Measurements from ENCODE around the gene SLC37A4. TPM values are rescaled to one million over a fixed set of nuclear protein-coding genes. Genes with fewer than 3 reads are reported as not detected.

SLC37A4 gene
- total and polyA plus RNA-seq, 2 of the 8 experiments (the other 6 are each of a cell fraction or from before 2014, with no cell fraction given) = 35.1 to 91.9 TPM

GRCh38 chr11:119025541-119025940 lies 5.1 kb downstream of the SLC37A4 start:
- Histone ChIP-seq H3K4ac (replicated peaks; ENCODE audit: insufficient read length, low read depth, low read length) (no peak overlapping the region), H3K23ac (ENCODE audit: insufficient read length) (no peak overlapping the region), H3K79me1 (ENCODE audit: low read depth, low read length) (peaks cover 15% of the 10 kb centered on the region), H2BK12ac (ENCODE audit: low read depth, low read length) (no peak overlapping the region), H4K20me1 (replicated peaks in 1 of 2; ENCODE audit: control insufficient read depth in 1 of 2, insufficient read depth in 2 of 2, low read length in 2 of 2) (peaks cover 3 to 17% of the 10 kb centered on the region in 2 experiments), H4K5ac (ENCODE audit: insufficient read length, low read depth, low read length) (no peak overlapping the region), H3K23me2 (ENCODE audit: low read depth, low read length) (peaks cover 7% of the 10 kb centered on the region; the same call in 1 of the 2 replicates), H3K27me3 (replicated peaks in 1 of 4; ENCODE audit: control insufficient read depth in 3 of 4, extremely low read depth in 1 of 4, insufficient read depth in 3 of 4, low read length in 3 of 4) (no peaks in the 10 kb centered on the region), H2BK5ac (ENCODE audit: low read depth, low read length) (no peak overlapping the region), H4K8ac (ENCODE audit: extremely low read depth, insufficient read depth, low read length) (no peak overlapping the region), H2AFZ (ENCODE audit: low read length) (no peak overlapping the region), H2AK5ac (ENCODE audit: low read depth, low read length) (no peak overlapping the region), H3K4me1 (replicated peaks in 1 of 4; ENCODE audit: control insufficient read depth in 3 of 4, insufficient read depth in 4 of 4, low read length in 3 of 4) (peaks cover 6 to 13% (median 10%) of the 10 kb centered on the region in 4 experiments), H2BK120ac (replicated peaks; ENCODE audit: low read depth, low read length) (no peak overlapping the region), H3K4me2 (ENCODE audit: insufficient read depth in 1 of 2, low read depth in 2 of 2, low read length in 2 of 2) (no peak overlapping the region), H2BK20ac (ENCODE audit: low read length) (no peak overlapping the region), H3K4me3 (ENCODE audit: extremely low read depth in 1 of 4, insufficient read depth in 2 of 4, low read depth in 3 of 4, low read length in 4 of 4) (no peak overlapping the region), H3K79me2 (ENCODE audit: control insufficient read depth in 1 of 2, insufficient read depth in 2 of 2, low read length in 2 of 2) (peaks cover 0 to 29% of the 10 kb centered on the region in 2 experiments; a peak in 2 of 4 replicates), H3K27ac (ENCODE audit: low read depth, low read length) (no peak overlapping the region), H3K56ac (replicated peaks; ENCODE audit: insufficient read length, low read depth, low read length) (no peak overlapping the region), H3K36me3 (ENCODE audit: control insufficient read depth in 2 of 4, insufficient read depth in 4 of 4, low read length in 3 of 4) (peaks cover 14 to 66% (median 37%) of the 10 kb centered on the region in 4 experiments), H4K91ac (replicated peaks; ENCODE audit: insufficient read length, low read length) (no peak overlapping the region), H3K14ac (ENCODE audit: insufficient read length) (no peak overlapping the region), H3K18ac (ENCODE audit: extremely low read depth, low read length) (no peak overlapping the region), H3K9ac (replicated peaks in 1 of 4; ENCODE audit: extremely low read depth in 1 of 4, low read depth in 3 of 4, low read length in 3 of 4) (0 out of 7 replicates have a peak overlapping the region, but pooled peaks of 1 of the 4 experiments have one; percentile 7), H2BK15ac (ENCODE audit: low read length) (no peak overlapping the region), H3K9me3 (ENCODE audit: insufficient read depth in 2 of 2, low read depth in 1 of 2, low read length in 1 of 2) (no peaks in the 10 kb centered on the region)
- no peak for FAIRE-seq
- DNase-seq (ENCODE audit: low read depth in 1 of 2, low spot score in 2 of 2) = no peak
- ChIA-PET POLR2A (ENCODE audit: partially characterized antibody) (interaction anchor here (0.7 to 9.7 kb wide), 10 partner anchors 12 to 69 kb away, joined by 3 to 224 read pairs (median 4); partner anchors contain the start of genes HYOU1, RPS25 and TRAPPC4), CTCF (ENCODE audit: partially characterized antibody) (interaction anchor here (0.8 to 1.2 kb wide), 3 partner anchors 10 to 281 kb away, joined by 3 to 5 read pairs (median 3); partner anchors contain the start of gene VPS11)
- WGBS, 2 experiments (ENCODE audit: extremely low coverage in 1 of 2, insufficient coverage in 1 of 2, insufficient read length in 1 of 2, insufficient replicate concordance in 2 of 2, low coverage in 1 of 2, low lambda C conversion rate in 2 of 2, missing lambda C conversion rate in 1 of 2) = 92% methylated on average over 4 of the region's 5 CpGs; no CpG with 5 or more reads in 1 of the 2 experiments
- TF ChIP-seq CEBPB (IDR thresholded peaks at IDR 0.05; ENCODE audit: low read depth, low read length) (no peak), YY1 (IDR thresholded peaks at IDR 0.05; ENCODE audit: low read depth, low read length) (no peak), BRCA1 (IDR thresholded peaks at IDR 0.05; ENCODE audit: low read depth, low read length) (no peak), PHF8 (conservative IDR thresholded peaks at IDR 0.05; ENCODE audit: low read depth, low read length) (no peak), RFX5 (IDR thresholded peaks at IDR 0.05; ENCODE audit: borderline replicate concordance, low read depth, low read length) (no peak), NRF1 (IDR thresholded peaks at IDR 0.05; ENCODE audit: low read depth, low read length) (no peak), ATF3 (IDR thresholded peaks at IDR 0.05; ENCODE audit: insufficient read depth, low read depth, low read length) (no peak), RBBP5 (IDR thresholded peaks at IDR 0.05; ENCODE audit: borderline replicate concordance, low read depth, low read length) (no peak), POU5F1 (IDR thresholded peaks at IDR 0.05; ENCODE audit: low read depth, low read length) (no peak), GABPA (IDR thresholded peaks at IDR 0.05; ENCODE audit: borderline replicate concordance, insufficient read depth, low read length) (no peak), ATF2 (IDR thresholded peaks at IDR 0.05; ENCODE audit: low read length) (no peak), SIRT6 (IDR thresholded peaks at IDR 0.05; ENCODE audit: low read length) (no peak)
